Testis (tissue), 3 donors: ENCODE results near the gene GATA5. TPM values are rescaled to one million over a fixed set of nuclear protein-coding genes. Genes with fewer than 3 reads are reported as not detected.

ENCODE experiments used
- DNase-seq: peaks from one replicate; pipeline ENCODE4 v3.0.0-alpha.2; 2019
- H3K27ac ChIP-seq, 2 donors: fragments of 200-600 bp; sonication (generic); one replicate each; pipeline ENCODE4 v1.5.1; 2019
- H3K27me3 ChIP-seq: fragments of 200-600 bp; sonication (generic); one replicate; pipeline ENCODE4 v1.5.1; 2019
- H3K36me3 ChIP-seq: fragments of 200-600 bp; sonication (generic); one replicate; pipeline ENCODE4 v1.5.1; 2017; ENCODE audit warnings: low read depth; ENCODE audit errors: missing control alignments
- H3K4me1 ChIP-seq: fragments of 200-600 bp; sonication (generic); one replicate; pipeline ENCODE4 v1.5.1; 2019
- H3K4me3 ChIP-seq, 2 donors: fragments of 200-600 bp; sonication (generic); one replicate each; pipeline ENCODE4 v1.5.1; 2017 to 2019
- H3K9me3 ChIP-seq: fragments of 200-600 bp; sonication (generic); one replicate; pipeline ENCODE4 v1.5.1; 2017
- POLR2A ChIP-seq: fragments of 450-650 bp; IDR thresholded peaks from one replicate; pipeline ENCODE4 v1.6.1; 2017; ENCODE audit warnings: antibody characterized with exemption, mild to moderate bottlenecking, moderate library complexity
- WGBS, 2 donors: methylation state at CpG; one replicate each; pipeline ENCODE4 v1.1.5; 2018; 5-methylcytosine and 5-hydroxymethylcytosine counted together
- intact Hi-C: fragments of 100-400 bp; cut with DNase I; formaldehyde crosslinking; loops from one replicate; pipeline ENCODE4 v1.15.1; 2023; ENCODE audit warnings: low total_unique reads
- polyA plus RNA-seq: library from polyadenylated mRNA; stranded (reverse); fragments of 350-450 nt; fragmentation: Illumina TruSeq; extraction: RNeasy Lipid Tissue Mini Kit (QIAGEN cat#74804); gene quantifications from one replicate; pipeline ENCODE4 v1.2.3, GENCODE V29; 2014; ENCODE audit warnings: low read depth, low replicate concordance; ENCODE audit not compliant: insufficient read depth
- total RNA-seq, 2 donors: library from RNA; depleted of rRNA; stranded (reverse); fragments of >200 nt; gene quantifications; one replicate each; pipeline ENCODE4 v1.2.3, GENCODE V29; 2016
- TF ChIP-seq, protein P1 (sequence below), 3 experiments: fragments of 450-650 bp in 2 of 3; fragments of 200-600 bp in 1 of 3; sonication (generic) in 1 of 3; IDR thresholded peaks; one replicate each; pipeline ENCODE4 v1.5.1; 2016 to 2019; ENCODE audit warnings: antibody characterized with exemption in 3 of 3, mild to moderate bottlenecking in 2 of 3, moderate library complexity in 1 of 3

Gene GATA5
- total and polyA plus RNA-seq, 3 donors from 2014 or later, result 19.0 to 70.6 (median 54.5) TPM

DNA sequence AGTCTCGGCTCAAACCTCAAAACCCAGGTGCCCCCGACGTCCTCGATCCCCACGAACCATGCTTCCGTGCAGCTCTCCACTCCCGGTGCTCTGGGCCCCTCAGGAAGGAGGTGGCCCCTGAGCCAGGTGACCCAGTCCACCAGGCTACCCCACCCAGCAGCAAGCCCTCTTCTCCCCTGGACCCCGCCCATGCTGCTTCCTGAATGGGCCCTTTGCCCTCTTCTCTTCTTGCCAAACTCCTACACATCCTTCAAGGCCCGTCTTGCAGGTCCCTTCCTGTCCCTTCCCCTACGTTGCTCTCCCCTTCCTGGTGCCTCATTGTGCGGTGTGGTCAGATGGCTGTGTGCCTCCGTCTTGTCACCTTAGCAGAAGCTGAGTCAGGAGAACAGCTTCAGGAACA lies 3.4 kb upstream of the GATA5 start:
- no peak for DNase-seq

DNA sequence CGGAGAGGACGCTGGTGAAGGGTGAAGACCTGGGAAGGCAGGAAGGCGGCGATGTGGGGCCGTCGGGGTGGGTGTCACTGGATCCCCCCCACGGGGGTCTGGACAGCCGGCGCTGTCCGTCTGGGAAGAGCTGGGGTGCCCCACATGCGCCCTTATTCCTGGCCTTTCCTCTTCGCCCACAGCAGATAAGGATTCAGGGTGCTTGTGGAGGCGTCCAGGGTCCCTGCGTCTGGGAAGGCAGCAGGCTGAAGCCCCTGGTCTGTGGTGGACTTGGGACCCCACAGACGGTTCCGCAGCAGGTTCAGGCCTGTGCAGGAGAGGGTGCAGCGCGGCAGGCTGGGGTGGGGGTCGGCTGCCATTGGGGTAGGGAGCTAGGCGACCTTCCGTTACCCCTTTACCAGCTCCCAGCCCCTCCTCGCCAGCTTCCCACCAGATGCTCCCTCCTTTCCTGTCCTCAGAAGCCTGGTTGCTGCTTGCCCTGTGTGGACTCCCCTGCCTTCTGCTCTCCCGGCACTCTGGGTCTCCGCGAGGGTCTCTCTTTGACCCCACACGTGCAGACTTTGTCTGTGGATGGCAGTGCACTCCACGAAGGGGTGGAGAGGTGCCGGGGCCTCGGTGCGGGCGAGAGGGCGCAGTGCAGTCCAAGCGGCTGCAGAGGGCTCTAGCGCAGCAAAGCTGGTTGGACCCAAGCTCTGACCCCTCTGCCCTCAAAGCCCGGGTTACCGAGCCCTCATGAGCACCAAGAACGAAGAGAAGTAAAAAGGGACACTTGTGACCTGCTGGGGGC lies 2.1 kb upstream of the GATA5 start:
- intact Hi-C loops, result no loop called here
- peak overlapping the region in 1 of 2 donors; percentile 24 for H3K27ac ChIP-seq
- TF ChIP-seq, protein P1, sequence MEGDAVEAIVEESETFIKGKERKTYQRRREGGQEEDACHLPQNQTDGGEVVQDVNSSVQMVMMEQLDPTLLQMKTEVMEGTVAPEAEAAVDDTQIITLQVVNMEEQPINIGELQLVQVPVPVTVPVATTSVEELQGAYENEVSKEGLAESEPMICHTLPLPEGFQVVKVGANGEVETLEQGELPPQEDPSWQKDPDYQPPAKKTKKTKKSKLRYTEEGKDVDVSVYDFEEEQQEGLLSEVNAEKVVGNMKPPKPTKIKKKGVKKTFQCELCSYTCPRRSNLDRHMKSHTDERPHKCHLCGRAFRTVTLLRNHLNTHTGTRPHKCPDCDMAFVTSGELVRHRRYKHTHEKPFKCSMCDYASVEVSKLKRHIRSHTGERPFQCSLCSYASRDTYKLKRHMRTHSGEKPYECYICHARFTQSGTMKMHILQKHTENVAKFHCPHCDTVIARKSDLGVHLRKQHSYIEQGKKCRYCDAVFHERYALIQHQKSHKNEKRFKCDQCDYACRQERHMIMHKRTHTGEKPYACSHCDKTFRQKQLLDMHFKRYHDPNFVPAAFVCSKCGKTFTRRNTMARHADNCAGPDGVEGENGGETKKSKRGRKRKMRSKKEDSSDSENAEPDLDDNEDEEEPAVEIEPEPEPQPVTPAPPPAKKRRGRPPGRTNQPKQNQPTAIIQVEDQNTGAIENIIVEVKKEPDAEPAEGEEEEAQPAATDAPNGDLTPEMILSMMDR (IDR thresholded peaks at IDR 0.05), result no peak
- no peak for TF ChIP-seq POLR2A
- no peaks in the 10 kb centered on the region for H3K27me3 ChIP-seq
- H3K36me3 ChIP-seq, result no peaks in the 10 kb centered on the region
- H3K9me3 ChIP-seq, result no peaks in the 10 kb centered on the region
- 50 to 61% methylated on average over 14 to 37 of the region's 37 CpGs for WGBS, 2 donors
- peaks cover 19% of the 10 kb centered on the region for H3K4me1 ChIP-seq
- H3K4me3 ChIP-seq, result peak overlapping the region in 1 of 2 donors; percentile 41
- DNase-seq, result peak; percentile 66

More for the DNA sequence above, 3.4 kb upstream of the GATA5 start:
- TF ChIP-seq, protein P1 (IDR thresholded peaks at IDR 0.05), result no peak
- TF ChIP-seq POLR2A, result no peak
- intact Hi-C loops, result no loop called here
- peaks cover 24% of the 10 kb centered on the region for H3K4me1 ChIP-seq
- 71 to 77% methylated on average over 11 to 12 of the region's 12 CpGs for WGBS, 2 donors
- H3K4me3 ChIP-seq, result no peak overlapping the region
- no peaks in the 10 kb centered on the region for H3K27me3 ChIP-seq
- no peaks in the 10 kb centered on the region for H3K9me3 ChIP-seq
- H3K36me3 ChIP-seq, result no peaks in the 10 kb centered on the region
- no peak overlapping the region for H3K27ac ChIP-seq

DNA sequence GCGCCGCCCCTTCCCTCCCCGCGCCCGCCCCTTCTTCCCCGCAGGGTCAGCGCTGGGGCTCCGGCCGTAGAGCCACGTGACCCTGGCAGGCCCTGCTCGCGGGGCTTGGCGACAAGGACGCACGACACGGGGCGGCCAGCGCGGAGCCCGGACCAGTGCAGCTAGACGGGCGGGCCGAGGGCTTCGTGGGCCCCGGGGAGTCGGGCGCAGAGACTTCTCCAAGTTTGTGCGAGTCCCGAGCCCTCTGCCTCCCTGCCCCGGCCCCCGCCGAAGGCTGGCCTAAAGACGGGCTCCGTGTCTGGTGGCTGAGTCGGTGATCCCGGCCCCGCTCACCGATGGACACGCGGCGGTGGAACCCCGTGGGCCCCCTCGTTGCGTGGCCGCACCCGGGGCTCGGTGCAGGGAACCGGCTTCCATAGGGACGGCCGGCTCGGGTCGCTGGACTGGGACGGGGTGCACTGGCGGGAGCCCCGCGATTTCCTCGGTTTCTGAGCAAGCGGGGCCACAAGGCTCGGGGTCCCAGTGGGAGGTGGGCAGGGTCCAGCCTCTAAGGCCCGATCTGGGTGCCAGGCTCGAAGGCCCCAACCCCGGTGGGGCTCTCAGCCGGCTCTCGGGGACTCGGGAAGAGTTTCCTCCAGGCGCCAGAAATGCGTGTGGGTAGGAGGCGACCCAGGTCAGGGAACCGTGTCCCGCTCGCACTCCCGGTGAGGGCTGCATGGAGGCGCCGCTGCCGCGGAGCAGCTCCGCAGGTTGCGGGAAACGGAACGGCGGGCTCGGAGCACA lies 452 bp upstream of the GATA5 start:
- H3K4me3 ChIP-seq, result peak overlapping the region; percentile 36 to 70
- H3K4me1 ChIP-seq, result peaks cover 9% of the 10 kb centered on the region
- DNase-seq, result peak; percentile 82
- H3K36me3 ChIP-seq, result no peaks in the 10 kb centered on the region
- 3 to 9% methylated on average over 18 to 60 of the region's 82 CpGs for WGBS, 2 donors
- no peaks in the 10 kb centered on the region for H3K9me3 ChIP-seq
- intact Hi-C loops, result no loop called here
- no peaks in the 10 kb centered on the region for H3K27me3 ChIP-seq
- peak overlapping the region; percentile 32 to 33 for H3K27ac ChIP-seq
- TF ChIP-seq, protein P1 (IDR thresholded peaks at IDR 0.05), result no peak
- TF ChIP-seq POLR2A, result no peak

DNA sequence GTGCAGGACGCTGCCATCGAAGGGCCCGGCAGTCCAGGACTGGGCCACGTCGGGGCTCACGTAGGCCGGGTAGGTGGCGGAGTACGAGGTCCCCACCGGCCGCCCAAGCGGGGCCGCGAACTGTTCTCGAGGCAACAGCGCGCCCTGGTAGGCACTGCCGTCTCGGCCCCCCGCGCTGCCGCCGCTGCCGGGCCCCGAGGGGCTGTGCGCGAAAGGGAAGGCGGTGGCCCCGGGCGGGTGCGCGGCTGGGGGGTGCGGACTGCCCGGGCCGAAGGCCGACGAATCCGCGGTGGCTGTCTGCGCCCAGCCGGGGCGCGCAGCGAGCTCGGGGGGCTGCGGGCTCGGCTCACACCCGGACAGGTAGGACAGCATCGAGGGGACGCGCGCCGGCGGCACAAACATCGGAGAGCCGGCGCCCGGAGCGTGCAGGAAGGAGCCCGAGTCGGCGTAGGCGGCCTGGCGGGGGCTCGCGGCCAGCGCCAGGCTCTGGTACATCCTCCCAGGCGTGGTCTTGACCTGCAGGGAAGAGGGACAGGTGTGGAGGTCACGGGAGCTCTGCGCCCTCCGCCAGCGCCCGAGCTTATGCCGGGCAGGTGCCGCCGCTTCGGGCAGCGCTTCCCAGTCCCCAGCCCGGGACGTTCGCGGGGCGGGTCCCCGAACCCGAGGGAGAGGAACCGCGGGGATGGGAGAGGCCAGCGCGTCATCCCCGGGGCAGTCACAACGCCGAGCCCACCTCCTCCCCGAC lies 596 bp downstream of the GATA5 start:
- intact Hi-C loops, result no loop called here
- no peak for TF ChIP-seq POLR2A
- TF ChIP-seq, protein P1 (IDR thresholded peaks at IDR 0.05), result no peak
- DNase-seq, result no peak
- Histone ChIP-seq H3K27me3 (no peaks in the 10 kb centered on the region), H3K4me3 (peak overlapping the region; percentile 41 to 70), H3K36me3 (no peaks in the 10 kb centered on the region), H3K9me3 (no peaks in the 10 kb centered on the region), H3K27ac (peak overlapping the region; percentile 24 to 55), H3K4me1 (peaks cover 7% of the 10 kb centered on the region)
- WGBS, 2 donors, result 0 to 5% methylated on average over 5 to 46 of the region's 93 CpGs
